Raji (cell line): Measurements from ENCODE around the gene LIX1L.
A peak's percentile ranks its signal among the peaks of the same experiment; 100 is the strongest.

Source experiments
- POLR2A ChIP-seq: IDR thresholded peaks from 2 replicates; pipeline ENCODE4 v1.6.1; 2011; ENCODE audit warnings: low read depth, low read length, control low read depth; ENCODE audit not compliant: insufficient read depth

The LIX1L gene

GRCh38 chr1:145990249-145990855, 32.5 kb upstream of the LIX1L start:
- TF ChIP-seq POLR2A: no peak

- TF ChIP-seq POLR2A: no peak
These were observed 31.0 kb upstream of the LIX1L start for GRCh38 chr1:145988773-145989172.

- TF ChIP-seq POLR2A: no peak
These were observed 30.1 kb upstream of the LIX1L start for GRCh38 chr1:145987926-145988325.

- TF ChIP-seq POLR2A: no peak
These were observed 28.7 kb upstream of the LIX1L start for GRCh38 chr1:145986551-145986950.

DNA sequence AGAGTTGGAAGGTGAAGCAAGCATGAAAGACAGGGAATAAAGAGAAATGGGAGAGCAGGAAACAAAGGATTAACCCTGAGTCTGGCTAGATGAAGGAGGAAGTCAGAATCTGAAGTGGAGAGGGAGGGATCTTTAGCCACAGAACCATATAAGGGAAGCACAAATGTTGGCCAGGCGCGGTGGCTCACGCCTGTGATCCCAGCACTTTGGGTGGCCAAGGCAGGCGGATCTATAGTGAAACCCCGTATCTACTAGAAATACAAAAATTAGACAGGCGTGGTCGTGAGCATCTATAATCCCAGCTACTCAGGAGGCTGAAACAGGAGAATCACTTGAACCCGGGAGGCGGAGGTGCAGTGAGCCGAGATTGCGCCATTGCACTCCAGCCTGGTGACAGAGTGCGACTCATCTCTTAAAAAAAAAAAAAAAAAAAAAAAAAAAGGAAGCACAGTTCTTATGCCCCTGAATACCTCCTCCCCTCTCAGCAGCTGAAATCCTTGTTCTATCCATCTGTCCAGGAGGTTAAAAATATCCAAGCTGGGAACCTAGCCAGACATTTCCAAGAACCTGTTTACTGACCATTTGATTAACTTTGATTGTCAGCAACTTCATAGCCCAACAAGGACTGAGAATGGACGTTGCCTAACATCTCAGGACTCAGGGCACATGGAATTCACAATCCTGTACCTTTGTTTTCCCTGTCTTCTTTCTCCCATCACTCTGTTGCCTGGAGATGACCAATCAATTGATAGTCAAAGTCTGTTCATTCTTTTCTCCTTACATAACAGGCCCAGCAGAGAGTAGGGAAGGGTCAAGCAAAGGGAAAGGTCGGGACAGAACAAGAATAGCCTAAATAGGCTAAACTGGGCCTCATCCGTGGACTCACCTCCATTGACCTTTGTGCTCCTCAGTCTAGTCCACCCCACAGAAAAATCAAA, 28.0 kb upstream of the LIX1L start:
- no peak for TF ChIP-seq POLR2A

DNA sequence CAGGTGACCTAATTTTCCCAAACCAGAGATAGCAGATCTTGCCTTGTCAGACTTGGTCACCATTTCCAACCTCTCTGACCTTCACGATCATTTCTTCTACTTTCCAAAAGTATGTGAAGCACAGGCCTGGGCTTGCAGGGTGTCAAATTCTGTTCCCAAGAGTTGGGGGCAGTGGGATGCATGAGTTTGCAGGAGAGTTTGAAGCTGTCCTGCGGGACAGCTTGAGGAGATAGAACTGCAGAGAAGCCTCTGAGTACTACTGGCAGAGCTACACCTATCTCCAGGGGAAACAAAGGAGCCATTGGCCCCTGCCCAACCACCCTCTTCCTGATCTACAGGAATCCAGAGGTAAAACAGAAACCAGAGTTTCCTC, 27.3 kb upstream of the LIX1L start:
- no peak for TF ChIP-seq POLR2A

DNA sequence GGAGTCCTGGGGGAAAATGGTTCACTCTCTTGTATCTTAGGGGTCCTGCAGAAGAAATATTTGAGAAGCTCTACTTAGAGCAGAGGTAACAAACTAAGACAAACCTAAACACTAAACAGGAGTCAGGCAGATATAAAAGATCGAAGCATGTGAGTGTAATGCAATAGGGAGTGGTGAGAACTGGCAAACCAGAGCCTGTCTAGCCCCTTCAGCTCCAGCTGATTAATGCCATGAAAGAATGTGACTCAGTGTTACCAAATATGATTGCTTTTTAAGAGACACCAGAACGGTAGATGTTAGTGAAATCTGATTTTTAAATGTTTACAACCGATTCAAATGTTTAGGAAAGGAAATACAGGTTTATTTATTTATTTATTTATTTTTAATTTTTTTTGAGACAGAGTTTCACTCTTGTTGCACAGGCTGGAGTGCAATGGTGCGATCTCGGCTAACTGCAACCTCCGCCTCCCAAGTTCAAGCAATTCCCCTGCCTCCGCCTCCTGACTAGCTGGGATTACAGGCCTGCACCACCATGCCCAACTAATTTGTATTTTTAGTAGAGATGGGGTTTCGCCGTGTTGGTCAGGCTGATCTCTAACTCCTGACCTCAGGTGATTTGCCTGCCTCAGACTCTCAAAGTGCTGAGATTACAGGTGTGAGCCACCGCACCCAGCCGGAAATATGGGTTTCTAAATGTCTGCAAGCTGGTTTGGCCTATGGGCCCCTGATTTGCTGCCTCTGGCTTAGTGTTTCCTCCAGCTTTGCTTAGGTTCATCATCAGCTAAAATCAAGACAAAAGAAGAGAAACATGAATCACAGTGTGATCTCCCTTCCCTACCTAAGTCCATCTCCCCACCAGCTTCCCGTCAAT, 26.4 kb upstream of the LIX1L start:
- TF ChIP-seq POLR2A: no peak

GRCh38 chr1:145983206-145983675, 25.4 kb upstream of the LIX1L start:
- TF ChIP-seq POLR2A: no peak

GRCh38 chr1:145982010-145982723, 24.4 kb upstream of the LIX1L start:
- TF ChIP-seq POLR2A: no peak

GRCh38 chr1:145980457-145980994, 22.7 kb upstream of the LIX1L start:
- no peak for TF ChIP-seq POLR2A

GRCh38 chr1:145979746-145980456, 22.1 kb upstream of the LIX1L start:
- peak; percentile 18; the same call in 1 of the 2 replicates for TF ChIP-seq POLR2A

DNA sequence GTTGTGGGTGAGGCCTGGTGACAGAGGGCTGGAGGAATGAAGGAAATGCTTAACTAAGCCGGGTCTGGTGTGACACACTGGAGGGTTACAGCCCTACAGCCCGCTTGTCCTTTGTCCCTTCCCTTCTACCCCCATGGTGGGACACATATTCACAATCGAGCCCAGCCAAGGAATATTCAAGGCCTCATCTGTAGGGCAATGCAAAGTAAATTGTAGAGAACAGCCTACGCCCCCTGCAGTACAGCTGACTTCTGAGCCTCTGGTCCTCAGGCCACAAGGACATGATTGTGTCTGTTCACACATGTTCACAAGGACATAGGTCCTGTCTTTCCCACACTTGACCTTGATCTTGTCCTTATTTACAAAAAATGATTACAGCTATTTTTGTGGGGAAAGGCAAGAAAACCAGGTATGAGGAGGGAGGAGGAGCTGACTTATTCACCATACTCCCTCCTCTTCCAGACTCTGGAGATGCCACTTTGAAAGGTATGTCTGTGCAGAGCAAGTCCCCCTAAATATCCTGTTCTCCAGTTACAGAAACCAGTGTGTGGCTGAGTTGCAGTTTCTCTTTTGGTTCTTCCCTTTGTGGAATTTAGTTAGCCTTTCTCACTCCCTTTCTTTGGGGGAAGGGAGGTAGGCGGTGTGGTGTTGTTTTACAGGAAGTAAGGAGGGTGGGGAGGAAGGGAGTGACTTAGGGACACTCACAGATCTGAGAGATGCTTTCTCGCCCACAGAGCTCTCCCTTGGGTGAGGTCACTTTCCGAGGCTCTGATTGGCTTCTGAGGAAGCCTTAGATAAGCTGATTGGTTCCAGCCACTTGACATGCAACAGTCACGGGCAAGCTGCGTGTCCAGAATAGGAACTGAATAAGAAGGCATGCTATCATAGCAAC, 21.3 kb upstream of the LIX1L start:
- 0 out of 2 replicates have a peak, but pooled peaks have one; percentile 21 for TF ChIP-seq POLR2A

- no peak for TF ChIP-seq POLR2A
These were observed 20.6 kb upstream of the LIX1L start for GRCh38 chr1:145978471-145978853.
